Measurements from ENCODE around the gene VAC14. TPM values are rescaled to one million over a fixed set of nuclear protein-coding genes. Genes with fewer than 3 reads are reported as not detected.
A peak's percentile ranks its signal among the peaks of the same experiment; 100 is the strongest.

Gene VAC14
- total RNA-seq, 2 donors from 2014 or later = 33.6 to 50.9 TPM

- no peak for ATAC-seq
- Mint-ChIP-seq H3K36me3 (peaks cover 6% of the 10 kb centered on the region), H3K4me1 (ENCODE audit: low read depth in 2 of 2) (no peaks in the 10 kb centered on the region), H3K27me3 (no peaks in the 10 kb centered on the region), H3K27ac (no peak overlapping the region), H3K9me3 (no peaks in the 10 kb centered on the region), H3K4me3 (no peak overlapping the region)
- no peak for DNase-seq (ENCODE audit: low spot score)
Measured at GRCh38 chr16:70778901-70779309, 22.1 kb downstream of the VAC14 start.

- Mint-ChIP-seq H3K27me3 (no peaks in the 10 kb centered on the region), H3K4me1 (ENCODE audit: low read depth in 2 of 2) (no peaks in the 10 kb centered on the region), H3K9me3 (no peaks in the 10 kb centered on the region), H3K4me3 (no peak overlapping the region), H3K27ac (no peak overlapping the region), H3K36me3 (peaks cover 4% of the 10 kb centered on the region)
- DNase-seq (ENCODE audit: low spot score) (no peak), ATAC-seq (no peak)
Measured at GRCh38 chr16:70777973-70778406, 23.0 kb downstream of the VAC14 start.

- no peak for DNase-seq (ENCODE audit: low spot score)
- H3K27me3 Mint-ChIP-seq = no peaks in the 10 kb centered on the region
- H3K4me3 Mint-ChIP-seq = no peak overlapping the region
- ATAC-seq = no peak
- no peaks in the 10 kb centered on the region for H3K9me3 Mint-ChIP-seq
- H3K4me1 Mint-ChIP-seq (ENCODE audit: low read depth in 2 of 2) = no peaks in the 10 kb centered on the region
- H3K27ac Mint-ChIP-seq = no peak overlapping the region
- peaks cover 4% of the 10 kb centered on the region for H3K36me3 Mint-ChIP-seq
Measured at GRCh38 chr16:70777496-70777895, 23.5 kb downstream of the VAC14 start.

GRCh38 chr16:70775399-70775798 is 25.6 kb downstream of the VAC14 start:
- no peak for DNase-seq (ENCODE audit: low spot score)
- Mint-ChIP-seq H3K36me3 (peaks cover 4% of the 10 kb centered on the region), H3K27ac (no peak overlapping the region), H3K4me3 (no peak overlapping the region), H3K9me3 (no peaks in the 10 kb centered on the region), H3K4me1 (ENCODE audit: low read depth in 2 of 2) (no peaks in the 10 kb centered on the region), H3K27me3 (no peaks in the 10 kb centered on the region)
- ATAC-seq = no peak

GRCh38 chr16:70774261-70774660 is 26.7 kb downstream of the VAC14 start:
- Mint-ChIP-seq H3K27me3 (no peaks in the 10 kb centered on the region), H3K4me1 (ENCODE audit: low read depth in 2 of 2) (no peaks in the 10 kb centered on the region), H3K27ac (no peak overlapping the region), H3K4me3 (no peak overlapping the region), H3K36me3 (peaks cover 4% of the 10 kb centered on the region), H3K9me3 (no peaks in the 10 kb centered on the region)
- DNase-seq (ENCODE audit: low spot score) = no peak
- no peak for ATAC-seq

GRCh38 chr16:70772493-70772892 is 28.5 kb downstream of the VAC14 start:
- Mint-ChIP-seq H3K4me1 (ENCODE audit: low read depth in 2 of 2) (no peaks in the 10 kb centered on the region), H3K36me3 (peaks cover 4% of the 10 kb centered on the region), H3K27me3 (no peaks in the 10 kb centered on the region), H3K4me3 (no peak overlapping the region), H3K9me3 (no peaks in the 10 kb centered on the region), H3K27ac (no peak overlapping the region)
- DNase-seq (ENCODE audit: low spot score) (no peak), ATAC-seq (no peak)

GRCh38 chr16:70770626-70771552 is 30.1 kb downstream of the VAC14 start:
- Mint-ChIP-seq H3K36me3 (no peaks in the 10 kb centered on the region), H3K27ac (no peak overlapping the region), H3K4me3 (no peak overlapping the region), H3K4me1 (ENCODE audit: low read depth in 2 of 2) (no peaks in the 10 kb centered on the region), H3K9me3 (no peaks in the 10 kb centered on the region), H3K27me3 (no peaks in the 10 kb centered on the region)
- ATAC-seq (peak; percentile 67 to 69), DNase-seq (ENCODE audit: low spot score) (no peak)

DNA sequence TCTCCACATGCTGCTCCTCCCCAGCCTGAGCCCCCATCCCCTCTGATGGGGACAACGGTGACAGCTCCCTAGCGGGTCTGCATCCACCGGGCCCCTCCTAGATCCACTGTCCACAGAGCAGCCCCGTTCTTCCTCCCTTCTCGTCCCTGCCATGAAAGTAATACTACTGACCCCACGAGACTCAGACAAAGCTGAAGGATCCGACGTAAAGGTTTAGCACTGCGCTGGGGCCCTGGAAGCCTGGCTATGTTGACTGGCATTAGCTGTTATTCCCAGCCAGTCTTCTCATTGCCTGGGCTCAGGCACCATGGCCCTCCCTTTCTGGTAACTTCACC is 30.7 kb downstream of the VAC14 start:
- DNase-seq (ENCODE audit: low spot score) (no peak), ATAC-seq (no peak)
- Mint-ChIP-seq H3K27me3 (no peaks in the 10 kb centered on the region), H3K4me1 (ENCODE audit: low read depth in 2 of 2) (no peaks in the 10 kb centered on the region), H3K9me3 (no peaks in the 10 kb centered on the region), H3K27ac (no peak overlapping the region), H3K4me3 (no peak overlapping the region), H3K36me3 (no peaks in the 10 kb centered on the region)

GRCh38 chr16:70769761-70770160 is 31.2 kb downstream of the VAC14 start:
- Mint-ChIP-seq H3K27ac (no peak overlapping the region), H3K36me3 (no peaks in the 10 kb centered on the region), H3K27me3 (no peaks in the 10 kb centered on the region), H3K4me3 (no peak overlapping the region), H3K4me1 (ENCODE audit: low read depth in 2 of 2) (no peaks in the 10 kb centered on the region), H3K9me3 (no peaks in the 10 kb centered on the region)
- no peak for DNase-seq (ENCODE audit: low spot score)
- ATAC-seq = no peak

- Mint-ChIP-seq H3K27me3 (no peaks in the 10 kb centered on the region), H3K36me3 (no peaks in the 10 kb centered on the region), H3K27ac (no peak overlapping the region), H3K4me3 (no peak overlapping the region), H3K4me1 (ENCODE audit: low read depth in 2 of 2) (no peaks in the 10 kb centered on the region), H3K9me3 (no peaks in the 10 kb centered on the region)
- ATAC-seq (no peak), DNase-seq (ENCODE audit: low spot score) (no peak)
Measured at GRCh38 chr16:70769131-70769530, 31.8 kb downstream of the VAC14 start.

DNA sequence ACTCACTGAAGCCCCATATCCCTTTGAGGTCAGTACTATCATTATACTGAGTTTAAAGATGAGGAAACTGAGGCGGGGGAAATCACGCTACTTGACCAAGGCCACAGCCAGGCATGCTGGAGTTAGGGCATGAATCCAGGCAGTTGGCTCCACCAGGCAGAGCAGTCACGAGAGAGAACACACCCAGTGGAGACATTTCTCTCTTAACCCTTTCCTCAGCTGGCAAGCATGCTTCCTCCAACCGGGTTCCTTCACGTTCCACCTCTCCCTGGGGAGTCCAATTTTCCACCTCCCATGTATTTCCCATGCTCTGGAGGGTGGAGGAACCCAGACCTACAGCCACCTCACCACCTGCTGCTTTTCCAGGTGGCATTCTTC is 32.8 kb downstream of the VAC14 start:
- no peak for DNase-seq (ENCODE audit: low spot score)
- no peak overlapping the region for H3K27ac Mint-ChIP-seq
- ATAC-seq = no peak
- H3K9me3 Mint-ChIP-seq = no peaks in the 10 kb centered on the region
- H3K36me3 Mint-ChIP-seq = no peaks in the 10 kb centered on the region
- H3K4me3 Mint-ChIP-seq = no peak overlapping the region
- H3K27me3 Mint-ChIP-seq = no peaks in the 10 kb centered on the region
- H3K4me1 Mint-ChIP-seq (ENCODE audit: low read depth in 2 of 2) = no peaks in the 10 kb centered on the region

DNA sequence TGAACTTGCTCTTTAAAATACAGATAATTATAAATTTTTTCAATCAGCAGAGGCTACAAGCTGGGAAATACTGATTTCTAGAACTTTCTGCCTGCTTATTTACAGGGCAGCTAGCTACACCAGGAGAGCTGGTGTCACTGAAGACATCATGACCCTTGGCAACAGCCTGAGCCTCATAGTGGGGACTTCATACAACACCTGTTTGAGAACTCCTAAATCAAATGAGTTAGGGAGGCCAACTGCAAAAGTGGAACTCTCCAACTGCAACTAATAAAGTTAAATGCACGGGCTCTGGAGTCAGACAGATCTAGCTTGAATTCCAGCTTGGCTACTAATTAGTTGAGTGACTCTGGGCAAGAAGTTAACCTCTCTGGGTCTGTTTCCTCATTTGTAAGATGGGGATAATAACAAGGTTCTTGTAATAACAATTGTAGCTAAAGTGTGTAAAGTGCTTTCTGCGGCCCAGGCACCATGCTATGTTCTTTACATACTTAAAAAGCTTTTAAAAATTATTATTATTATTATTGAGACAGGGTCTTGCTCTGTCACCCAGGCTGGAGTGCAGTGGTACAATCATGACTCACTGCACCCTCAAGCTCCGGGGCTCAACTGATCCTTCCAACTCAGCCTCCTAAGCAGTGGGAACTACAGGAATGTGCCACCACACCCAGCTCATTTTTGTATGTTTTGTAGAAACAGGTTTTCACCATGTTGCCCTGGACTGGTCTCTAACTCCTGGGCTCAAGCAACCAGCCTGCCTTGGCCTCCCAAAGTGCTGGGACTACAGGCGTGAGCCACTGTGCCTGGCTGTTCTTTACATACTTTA is 33.4 kb downstream of the VAC14 start:
- Mint-ChIP-seq H3K36me3 (no peaks in the 10 kb centered on the region), H3K4me1 (ENCODE audit: low read depth in 2 of 2) (no peaks in the 10 kb centered on the region), H3K27me3 (no peaks in the 10 kb centered on the region), H3K27ac (no peak overlapping the region), H3K4me3 (no peak overlapping the region), H3K9me3 (no peaks in the 10 kb centered on the region)
- ATAC-seq (no peak), DNase-seq (ENCODE audit: low spot score) (peak; percentile 56)

GRCh38 chr16:70766658-70767057 is 34.3 kb downstream of the VAC14 start:
- no peaks in the 10 kb centered on the region for H3K36me3 Mint-ChIP-seq
- no peak for ATAC-seq
- H3K4me3 Mint-ChIP-seq = no peak overlapping the region

GRCh38 chr16:70766176-70766575 is 34.8 kb downstream of the VAC14 start:
- no peak overlapping the region for H3K27ac Mint-ChIP-seq
- no peak for ATAC-seq
- no peaks in the 10 kb centered on the region for H3K4me1 Mint-ChIP-seq (ENCODE audit: low read depth in 2 of 2)
- H3K4me3 Mint-ChIP-seq = no peak overlapping the region
- H3K36me3 Mint-ChIP-seq = no peaks in the 10 kb centered on the region
- no peaks in the 10 kb centered on the region for H3K9me3 Mint-ChIP-seq
- DNase-seq (ENCODE audit: low spot score) = no peak
- H3K27me3 Mint-ChIP-seq = no peaks in the 10 kb centered on the region

More at GRCh38 chr16:70766658-70767057, 34.3 kb downstream of the VAC14 start:
- no peaks in the 10 kb centered on the region for H3K9me3 Mint-ChIP-seq
- H3K4me1 Mint-ChIP-seq (ENCODE audit: low read depth in 2 of 2) = no peaks in the 10 kb centered on the region
- no peak for DNase-seq (ENCODE audit: low spot score)
- no peaks in the 10 kb centered on the region for H3K27me3 Mint-ChIP-seq
- H3K27ac Mint-ChIP-seq = no peak overlapping the region

All from natural killer cell treated with Interleukin-12 subunit alpha and Interleukin-12 subunit beta and Interleukin-15 and Interleukin-18, amount 100 ng/mL, for 72 hours (primary cell).